Left ventricle myocardium superior (tissue), 1 donor: ENCODE measurements around the gene PAWR. TPM values are rescaled to one million over a fixed set of nuclear protein-coding genes. Genes with fewer than 3 reads are reported as not detected.
"Not testable (repeated sequence)": the region's sequence is repeated elsewhere in the genome, so short reads cannot be mapped to it uniquely, and the experiment has no call there.

Source experiments
- ATAC-seq: fragments of 200-7000 bp; cut with Tn5 transposase; one replicate; pipeline ENCODE4 v1.9.1; 2020; ENCODE audit warnings: mild to moderate bottlenecking, moderate library complexity
- DNase-seq: peaks from one replicate; pipeline ENCODE4 v3.0.0-alpha.2; 2020
- intact Hi-C: fragments of 100-400 bp; cut with micrococcal nuclease; formaldehyde crosslinking; loops from one replicate; pipeline ENCODE4 v1.11.0; 2022
- total RNA-seq: library from RNA; stranded (reverse); fragmentation: NEBNext Ultra II Directional; extraction: Animal tissue kit (Norgen Biotek cat#: 25700); gene quantifications from one replicate; pipeline ENCODE4 v1.2.1, GENCODE V29; 2021
- donor health status: DM: no; HTN: yes; CAD: no; lungs with severe emphysema.

The PAWR gene
- total RNA-seq, 1 donor from 2014 or later, result 17.3 TPM

GRCh38 chr12:79658221-79658620, 32.5 kb downstream of the PAWR start:
- intact Hi-C loops, result no loop called here
- DNase-seq, result no peak
- ATAC-seq, result no peak

- ATAC-seq (no peak), DNase-seq (no peak)
- intact Hi-C loops, result no loop called here
These were observed 33.6 kb downstream of the PAWR start for GRCh38 chr12:79657136-79657535.

- DNase-seq, result no peak
- intact Hi-C loops, result no loop called here
- ATAC-seq, result no peak
These were observed 35.7 kb downstream of the PAWR start for GRCh38 chr12:79655036-79655435.

- intact Hi-C loops, result no loop called here
- DNase-seq, result no peak
- ATAC-seq, result no peak
These were observed 38.2 kb downstream of the PAWR start for GRCh38 chr12:79652521-79652920.

DNA sequence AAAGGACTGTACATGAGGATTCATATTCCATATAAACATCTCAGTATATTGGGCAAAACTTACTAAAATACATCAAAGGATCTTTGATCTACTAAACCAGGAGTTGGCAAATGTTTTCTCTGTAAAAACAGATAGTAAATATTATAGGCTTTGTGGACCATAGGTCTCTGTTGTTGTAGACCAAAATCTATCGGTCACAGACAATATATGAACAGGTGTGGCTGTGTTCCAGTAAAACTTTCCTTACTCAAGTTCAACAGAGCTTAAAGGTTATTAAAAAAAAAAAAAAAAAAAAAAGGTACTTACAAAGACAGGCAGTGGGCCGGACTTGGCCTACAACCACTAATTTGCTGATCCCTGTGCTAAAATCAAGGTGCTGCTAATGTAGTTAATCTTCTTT, 40.3 kb downstream of the PAWR start:
- ATAC-seq (no peak), DNase-seq (no peak)
- intact Hi-C loops, result no loop called here

- no peak for ATAC-seq
- DNase-seq, result no peak
- intact Hi-C loops, result no loop called here
These were observed 41.9 kb downstream of the PAWR start for GRCh38 chr12:79648881-79649280.

GRCh38 chr12:79646843-79647242, 43.9 kb downstream of the PAWR start:
- ATAC-seq, intact Hi-C loops, DNase-seq: not testable (repeated sequence)

- intact Hi-C loops, result no loop called here
- no peak for DNase-seq
- ATAC-seq, result no peak
These were observed 45.5 kb downstream of the PAWR start for GRCh38 chr12:79645235-79645630.

DNA sequence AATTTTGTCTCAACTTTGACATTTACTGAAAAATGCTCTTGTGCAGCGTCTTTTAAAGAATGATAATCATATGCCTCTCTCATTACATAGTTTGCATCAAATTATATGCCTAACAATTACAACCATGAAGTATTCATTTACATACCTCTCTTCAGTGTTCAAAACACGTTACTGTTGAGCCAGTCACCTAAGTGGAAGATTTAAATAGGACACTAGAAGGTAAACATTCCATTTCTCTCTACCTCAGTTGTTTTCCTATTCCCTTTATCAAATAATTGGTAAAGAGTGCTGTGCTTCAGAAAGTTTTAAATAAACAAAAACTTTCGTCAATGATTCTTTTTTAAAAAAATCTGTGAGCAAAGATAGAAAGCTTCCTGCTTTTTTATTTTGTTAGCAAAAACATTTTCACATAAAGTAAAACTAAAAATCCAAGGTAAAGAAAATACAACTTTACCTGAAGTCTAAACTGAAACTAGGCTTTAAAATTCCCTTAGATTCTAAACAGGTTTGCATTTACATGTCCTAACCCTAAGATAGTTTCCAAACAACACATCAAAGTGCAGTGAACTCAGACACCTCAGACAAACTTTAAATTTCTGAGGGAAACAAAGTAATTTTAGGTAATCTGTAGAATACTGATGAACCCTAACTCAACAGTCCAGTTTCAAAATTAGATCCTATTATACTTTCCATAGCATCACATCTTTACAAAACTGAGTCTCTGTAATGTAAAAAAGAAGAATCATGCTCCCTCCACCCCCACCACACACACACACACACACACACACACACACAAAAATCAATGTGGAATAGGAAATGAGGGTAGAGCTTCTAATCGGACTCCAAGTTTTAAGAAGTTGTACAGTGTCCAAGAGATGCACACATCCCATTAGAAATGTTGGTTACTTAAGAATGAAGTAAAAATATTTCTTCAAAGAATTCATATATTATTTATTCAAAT, 46.2 kb downstream of the PAWR start:
- intact Hi-C loops, result no loop called here
- DNase-seq (no peak), ATAC-seq (no peak)

- intact Hi-C loops, result no loop called here
- no peak for ATAC-seq
- no peak for DNase-seq
These were observed 46.9 kb downstream of the PAWR start for GRCh38 chr12:79643821-79644220.

GRCh38 chr12:79638490-79638889, 52.3 kb downstream of the PAWR start:
- intact Hi-C loops, result no loop called here
- DNase-seq, result no peak
- no peak for ATAC-seq

GRCh38 chr12:79637093-79637492, 53.7 kb downstream of the PAWR start:
- DNase-seq (no peak), ATAC-seq (no peak)
- intact Hi-C loops, result no loop called here

DNA sequence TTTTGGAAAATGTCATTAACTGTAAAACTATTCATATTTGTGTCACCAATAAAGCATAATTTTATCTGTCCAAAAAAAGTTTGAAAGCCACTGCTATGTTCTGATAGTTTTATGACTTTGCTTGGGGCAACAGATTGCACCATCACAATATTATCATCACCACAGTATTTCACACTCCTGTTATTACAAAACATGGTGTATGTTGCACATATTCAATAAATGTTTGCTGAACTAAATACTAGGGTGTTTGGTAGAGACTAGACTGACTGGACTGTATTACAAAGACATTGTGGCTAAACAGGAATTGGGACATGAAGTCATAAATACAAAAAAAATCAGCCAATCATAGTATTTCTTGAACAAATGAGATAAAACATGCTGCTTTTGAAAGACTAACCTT, 55.1 kb downstream of the PAWR start:
- intact Hi-C loops, result no loop called here

GRCh38 chr12:79634957-79635471, 55.8 kb downstream of the PAWR start:
- ATAC-seq (no peak), DNase-seq (no peak)
- intact Hi-C loops, result no loop called here

More for the DNA sequence above, 55.1 kb downstream of the PAWR start:
- no peak for DNase-seq
- ATAC-seq, result no peak

DNA sequence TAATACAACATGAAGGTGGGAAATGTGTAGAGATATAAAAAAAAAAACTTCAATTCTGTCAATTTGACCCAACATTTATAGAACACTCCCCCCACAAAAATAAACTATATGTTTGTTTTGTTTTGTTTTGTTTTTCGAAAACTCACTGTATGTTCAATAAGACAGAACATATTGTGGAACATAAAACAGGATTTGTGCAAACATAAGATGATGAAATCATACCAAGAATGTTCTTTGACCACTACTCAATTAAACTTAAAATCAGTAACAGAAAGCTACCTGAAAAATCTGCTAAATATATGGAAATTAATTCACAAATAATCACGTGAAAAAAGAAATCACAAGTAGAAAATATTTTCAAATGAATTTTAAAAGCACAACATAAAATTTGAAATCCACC, 61.2 kb downstream of the PAWR start:
- DNase-seq (no peak), ATAC-seq (no peak)
- intact Hi-C loops, result no loop called here

- DNase-seq, intact Hi-C loops, ATAC-seq: not testable (repeated sequence)
These were observed 64.0 kb downstream of the PAWR start for GRCh38 chr12:79626735-79627134.

GRCh38 chr12:79624378-79624777, 66.4 kb downstream of the PAWR start:
- ATAC-seq (no peak), DNase-seq (no peak)
- intact Hi-C loops, result no loop called here

DNA sequence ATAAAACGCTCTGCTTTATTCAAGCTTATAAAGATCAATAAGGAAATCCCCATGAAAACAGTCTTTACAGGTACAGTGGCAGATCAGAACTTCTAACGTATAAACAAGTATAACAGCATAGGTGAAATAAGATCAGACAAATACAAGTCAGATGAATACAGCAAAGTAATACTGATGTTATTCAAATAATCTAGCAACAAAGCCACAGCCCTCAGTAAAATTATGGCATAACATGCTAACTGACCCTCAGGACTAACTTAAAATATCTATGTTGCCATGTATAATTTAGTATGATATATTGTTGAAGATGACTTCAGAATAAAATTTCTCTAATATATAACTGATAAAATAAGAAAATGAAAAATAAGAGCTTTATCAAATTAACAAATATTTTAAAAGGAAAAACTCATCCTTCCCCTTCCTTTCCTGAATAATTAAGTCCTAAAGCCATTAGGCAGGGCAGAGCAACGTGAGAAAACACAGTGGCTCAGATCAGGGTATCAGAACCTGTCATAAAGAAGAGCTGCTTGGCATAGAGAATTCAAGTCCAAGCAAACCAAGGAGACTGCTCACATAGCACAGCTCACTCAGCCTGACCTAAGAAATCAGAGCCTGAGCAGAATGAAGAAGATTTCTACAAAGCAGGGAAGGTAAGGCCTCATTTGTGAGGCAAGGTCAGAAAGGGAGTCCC, 70.7 kb downstream of the PAWR start:
- DNase-seq, result no peak
- ATAC-seq, result no peak
- intact Hi-C loops, result no loop called here

- no peak for DNase-seq
- intact Hi-C loops, result no loop called here
- ATAC-seq, result no peak
These were observed 71.8 kb downstream of the PAWR start for GRCh38 chr12:79618848-79619404.

- no peak for DNase-seq
- intact Hi-C loops, result no loop called here
- ATAC-seq, result no peak
These were observed 73.1 kb downstream of the PAWR start for GRCh38 chr12:79617696-79618095.
